IMR-90 (cell line): ENCODE measurements around the gene GSPT1. TPM values are rescaled to one million over a fixed set of nuclear protein-coding genes. Genes with fewer than 3 reads are reported as not detected.

Source experiments
- ATAC-seq: fragments of 200-7000 bp; cut with Tn5 transposase; 2 replicates; pipeline ENCODE4 v1.9.1; 2020; ENCODE audit warnings: low read depth, mild to moderate bottlenecking, moderate library complexity
- BruUV-seq: library from RNA; stranded (reverse); fragments of 400-500 nt; replicated peaks from 2 replicates; lab custom pipeline; 2021; lab: Mats Ljungman, UMichigan
- CTCF ChIA-PET: fragments of 300-600 bp; formaldehyde crosslinking; extraction: SDS; loops from one replicate; lab custom pipeline; 2021; ENCODE audit warnings: antibody characterized with exemption; lab: Yijun Ruan, JAX
- POLR2A ChIA-PET: fragments of 300-600 bp; sonication (Branson Sonifier 250); formaldehyde crosslinking; loops from one replicate; lab custom pipeline; 2022; ENCODE audit warnings: antibody characterized with exemption; ENCODE audit not compliant: unreplicated experiment; lab: Charles Lee
- DNase-seq: peaks from one replicate; pipeline ENCODE4 v3.0.0; 2013
- H2AFZ ChIP-seq: replicated peaks from 2 replicates; pipeline ENCODE3; 2013; ENCODE audit warnings: low read length, mild to moderate bottlenecking; ENCODE audit not compliant: poor library complexity
- H2AK5ac ChIP-seq: 2 replicates; pipeline ENCODE4 v1.6.1; 2013; ENCODE audit warnings: low read depth, low read length, inconsistent platforms
- H2AK9ac ChIP-seq: replicated peaks from 2 replicates; pipeline ENCODE3; 2013; ENCODE audit warnings: mild to moderate bottlenecking, low read depth, low read length, moderate library complexity; ENCODE audit not compliant: poor library complexity
- H2BK120ac ChIP-seq: 2 replicates; pipeline ENCODE4 v1.6.1; 2013; ENCODE audit warnings: low read depth, low read length, inconsistent platforms
- H2BK15ac ChIP-seq: 3 replicates; pipeline ENCODE4 v1.6.1; 2013; ENCODE audit warnings: low read depth, low read length, inconsistent platforms
- H2BK20ac ChIP-seq: 2 replicates; pipeline ENCODE4 v1.6.1; 2013; ENCODE audit warnings: low read depth, mild to moderate bottlenecking, inconsistent platforms, low read length, moderate library complexity
- H2BK5ac ChIP-seq: 2 replicates; pipeline ENCODE4 v1.6.1; 2013; ENCODE audit warnings: mild to moderate bottlenecking, low read depth, low read length, inconsistent platforms; ENCODE audit not compliant: poor library complexity, severe bottlenecking
- H3K14ac ChIP-seq: replicated peaks from 2 replicates; pipeline ENCODE4 v1.6.1; 2013; ENCODE audit warnings: low read depth, low read length, inconsistent platforms
- H3K18ac ChIP-seq: 2 replicates; pipeline ENCODE4 v1.6.1; 2013; ENCODE audit warnings: low read depth, low read length, control low read depth
- H3K23ac ChIP-seq: 2 replicates; pipeline ENCODE4 v1.6.1; 2013; ENCODE audit warnings: low read depth, low read length, inconsistent platforms
- H3K27ac ChIP-seq: 2 replicates; pipeline ENCODE4 v1.5.1; 2013; ENCODE audit warnings: mild to moderate bottlenecking, control low read depth, low read length; ENCODE audit not compliant: insufficient read depth
- H3K27me3 ChIP-seq: 2 replicates; pipeline ENCODE4 v1.6.1; 2013; ENCODE audit warnings: low read length; ENCODE audit not compliant: control insufficient read depth, insufficient read depth
- H3K36me3 ChIP-seq: 2 replicates; pipeline ENCODE4 v1.6.1; 2013; ENCODE audit warnings: low read length, mixed read lengths; ENCODE audit not compliant: control insufficient read depth, insufficient read depth
- H3K4ac ChIP-seq: 2 replicates; pipeline ENCODE4 v1.6.1; 2013; ENCODE audit warnings: low read depth, low read length, inconsistent platforms
- H3K4me1 ChIP-seq: 2 replicates; pipeline ENCODE4 v1.6.1; 2013; ENCODE audit warnings: low read length, mixed read lengths; ENCODE audit not compliant: control insufficient read depth, insufficient read depth
- H3K4me2 ChIP-seq: 2 replicates; pipeline ENCODE4 v1.6.1; 2013; ENCODE audit warnings: low read depth, mild to moderate bottlenecking, control low read depth, low read length, moderate library complexity
- H3K4me3 ChIP-seq: 2 replicates; pipeline ENCODE4 v1.5.1; 2013; ENCODE audit warnings: low read depth, mild to moderate bottlenecking, control low read depth, low read length, moderate library complexity; ENCODE audit not compliant: insufficient read depth
- H3K56ac ChIP-seq: 2 replicates; pipeline ENCODE4 v1.6.1; 2013; ENCODE audit warnings: low read length, inconsistent platforms; ENCODE audit not compliant: insufficient read depth; ENCODE audit errors: extremely low read depth
- H3K79me1 ChIP-seq, 2 experiments: 2 replicates each; pipeline ENCODE4 v1.6.1; 2013; ENCODE audit warnings: low read length in 2 of 2, inconsistent platforms in 1 of 2, low read depth in 1 of 2
- H3K9ac ChIP-seq: 2 replicates; pipeline ENCODE4 v1.6.1; 2013; ENCODE audit warnings: low read depth, low read length, control low read depth
- H3K9me1 ChIP-seq: 2 replicates; pipeline ENCODE4 v1.6.1; 2013; ENCODE audit warnings: low read length, inconsistent platforms; ENCODE audit not compliant: insufficient read depth
- H3K9me3 ChIP-seq: 2 replicates; pipeline ENCODE4 v1.6.1; 2013; ENCODE audit warnings: low read length; ENCODE audit not compliant: control insufficient read depth, insufficient read depth
- H4K20me1 ChIP-seq: 2 replicates; pipeline ENCODE4 v1.6.1; 2013; ENCODE audit warnings: low read length, inconsistent platforms; ENCODE audit not compliant: insufficient read depth
- H4K5ac ChIP-seq: 2 replicates; pipeline ENCODE4 v1.6.1; 2013; ENCODE audit warnings: mild to moderate bottlenecking, low read depth, low read length, control low read depth
- H4K8ac ChIP-seq, 2 experiments: 2 replicates each; pipeline ENCODE4 v1.6.1; 2013; ENCODE audit warnings: low read depth in 2 of 2, low read length in 2 of 2, control low read depth in 1 of 2, inconsistent platforms in 1 of 2
- H4K91ac ChIP-seq: 2 replicates; pipeline ENCODE4 v1.6.1; 2013; ENCODE audit warnings: low read depth, low read length, inconsistent platforms; ENCODE audit not compliant: insufficient read depth
- CEBPB ChIP-seq: IDR thresholded peaks from 2 replicates; pipeline ENCODE4 v1.6.1; 2012; ENCODE audit warnings: low read depth, low read length, improper control_type of control experiment
- NFE2L2 ChIP-seq: fragments of 150-350 bp; IDR thresholded peaks from 2 replicates; pipeline ENCODE4 v1.6.1; 2016; ENCODE audit warnings: low read depth, mild to moderate bottlenecking, low read length
- POLR2A ChIP-seq: IDR thresholded peaks from 2 replicates; pipeline ENCODE4 v1.6.1; 2012; ENCODE audit warnings: mild to moderate bottlenecking, low read depth, low read length
- RCOR1 ChIP-seq: IDR thresholded peaks from 2 replicates; pipeline ENCODE4 v1.6.1; 2012; ENCODE audit warnings: mild to moderate bottlenecking, low read length, improper control_type of control experiment; ENCODE audit not compliant: insufficient replicate concordance
- WGBS, 2 experiments: methylation state at CpG; one replicate each; pipeline versions ENCODE4 v1.1.5 to v1.1.7; 2013; ENCODE audit warnings: missing lambda C conversion rate in 2 of 2; ENCODE audit not compliant: insufficient read length in 1 of 2; ENCODE audit errors: extremely low coverage in 2 of 2; 5-methylcytosine and 5-hydroxymethylcytosine counted together
- dilution Hi-C: fragments of 300-500 bp; cut with HindIII; formaldehyde crosslinking; loops from one replicate; pipeline ENCODE4 v1.14.3; 2018; ENCODE audit warnings: low sequenced_read_pairs; ENCODE audit not compliant: unreplicated experiment
- in situ Hi-C: fragments of 300-500 bp; cut with MboI; formaldehyde crosslinking; loops from 3 replicates; pipeline ENCODE4 v1.14.3; 2019; ENCODE audit warnings: low sequenced_read_pairs, inconsistent platforms, mixed read lengths
- intact Hi-C: fragments of 100-400 bp; cut with micrococcal nuclease; formaldehyde crosslinking; loops from 2 replicates; pipeline ENCODE4 v1.10.0; 2022
- polyA plus RNA-seq, 3 experiments: library from polyadenylated mRNA; depleted of rRNA; stranded (reverse); fragments of >200 nt; gene quantifications; 2 replicates each; pipeline ENCODE4 v1.2.3, GENCODE V29; 2012; ENCODE audit warnings: low replicate concordance in 1 of 3
- total RNA-seq: library from RNA; depleted of rRNA; stranded (reverse); fragments of >200 nt; gene quantifications from 2 replicates; pipeline ENCODE4 v1.2.3, GENCODE V29; 2012

The GSPT1 gene
- total and polyA plus RNA-seq, 2 of the 4 experiments (the other 2 are of a cell fraction) = 76.3 to 84.8 TPM

DNA sequence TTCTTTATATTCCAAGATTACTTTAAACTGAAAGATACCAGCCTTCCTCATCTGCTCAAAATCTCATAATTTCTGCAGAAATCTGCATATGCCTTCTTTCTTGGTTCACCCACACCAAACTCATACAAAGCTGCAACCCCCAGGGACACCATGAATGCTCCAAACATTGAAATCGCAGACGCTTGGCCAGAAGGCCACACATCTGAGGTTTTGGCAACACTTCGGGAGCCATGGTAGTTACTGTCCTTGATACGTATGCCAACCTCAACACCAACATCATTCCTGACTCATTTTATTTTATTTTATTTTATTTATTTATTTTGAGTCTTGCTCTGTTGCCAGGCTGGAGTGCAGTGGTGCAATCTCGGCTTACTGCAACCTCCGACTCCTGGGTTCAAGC, 11.8 kb downstream of the GSPT1 start:
- no peak for TF ChIP-seq POLR2A
- no peak for TF ChIP-seq NFE2L2
- no peak for TF ChIP-seq CEBPB
- TF ChIP-seq RCOR1 = no peak
- in situ Hi-C loops = no loop called here
- dilution Hi-C loops = no loop called here
- H2AK9ac ChIP-seq = no peak overlapping the region
- H4K5ac ChIP-seq = no peak overlapping the region
- H2BK20ac ChIP-seq = no peak overlapping the region
- H3K27ac ChIP-seq = no peak overlapping the region
- no peak overlapping the region for H3K9ac ChIP-seq
- no peak overlapping the region for H3K18ac ChIP-seq
- no peak for DNase-seq
- no peak overlapping the region for H2BK120ac ChIP-seq
- ATAC-seq = no peak
- no peak overlapping the region for H2BK5ac ChIP-seq
- H2AK5ac ChIP-seq = no peak overlapping the region
- H3K79me1 ChIP-seq = peaks cover 0 to 72% of the 10 kb centered on the region in 2 experiments; a peak in 3 of 4 replicates
- H3K9me1 ChIP-seq = peaks cover 24% of the 10 kb centered on the region
- no peak overlapping the region for H4K91ac ChIP-seq
- H3K23ac ChIP-seq = no peak overlapping the region
- intact Hi-C loops = no loop called here
- no peak overlapping the region for H3K14ac ChIP-seq
- no peak overlapping the region for H3K4ac ChIP-seq
- no peaks in the 10 kb centered on the region for H3K9me3 ChIP-seq
- H4K20me1 ChIP-seq = peaks cover 83% of the 10 kb centered on the region
- no TSS peak for BruUV-seq
- no peak overlapping the region for H4K8ac ChIP-seq
- H3K27me3 ChIP-seq = no peaks in the 10 kb centered on the region
- H3K4me2 ChIP-seq = no peak overlapping the region
- H2AFZ ChIP-seq = no peak overlapping the region
- POLR2A ChIA-PET = no interaction called here
- whole genome bisulfite sequencing, 2 experiments = no CpG with 5 or more reads among the region's 6 CpGs
- H2BK15ac ChIP-seq = no peak overlapping the region
- H3K4me1 ChIP-seq = no peaks in the 10 kb centered on the region
- no peak overlapping the region for H3K56ac ChIP-seq
- H3K4me3 ChIP-seq = no peak overlapping the region
- CTCF ChIA-PET = no interaction called here
- peaks cover 6% of the 10 kb centered on the region for H3K36me3 ChIP-seq
